HG02623 (cell line): ENCODE data around the gene GINS2.

Experiments used
- ATAC-seq: cut with Tn5 transposase; IDR thresholded peaks from one replicate; pipeline ENCODE4 v1.9.1; 2021; ENCODE audit warnings: moderate library complexity; ENCODE audit not compliant: unreplicated experiment

Gene GINS2

GRCh38 chr16:85643631-85644030, 45.1 kb downstream of the GINS2 start:
- no peak for ATAC-seq

- ATAC-seq, result no peak
These were observed 45.9 kb downstream of the GINS2 start for GRCh38 chr16:85642762-85643358.

- no peak for ATAC-seq
These were observed 47.0 kb downstream of the GINS2 start for GRCh38 chr16:85641776-85642176.

GRCh38 chr16:85641305-85641704, 47.4 kb downstream of the GINS2 start:
- ATAC-seq, result no peak

- ATAC-seq, result no peak
These were observed 48.2 kb downstream of the GINS2 start for GRCh38 chr16:85640585-85640984.

GRCh38 chr16:85640254-85640558, 48.5 kb downstream of the GINS2 start:
- no peak for ATAC-seq

- no peak for ATAC-seq
These were observed 49.1 kb downstream of the GINS2 start for GRCh38 chr16:85639529-85640253.

GRCh38 chr16:85638695-85639409, 49.9 kb downstream of the GINS2 start:
- ATAC-seq, result no peak

GRCh38 chr16:85637808-85638647, 50.7 kb downstream of the GINS2 start:
- ATAC-seq, result no peak

GRCh38 chr16:85637061-85637807, 51.5 kb downstream of the GINS2 start:
- ATAC-seq, result no peak

- no peak for ATAC-seq
These were observed 52.4 kb downstream of the GINS2 start for GRCh38 chr16:85636234-85636812.

GRCh38 chr16:85635545-85636140, 53.1 kb downstream of the GINS2 start:
- ATAC-seq, result no peak

- no peak for ATAC-seq
These were observed 53.8 kb downstream of the GINS2 start for GRCh38 chr16:85634747-85635544.

- no peak for ATAC-seq
These were observed 54.9 kb downstream of the GINS2 start for GRCh38 chr16:85633888-85634287.

GRCh38 chr16:85633438-85633743, 55.4 kb downstream of the GINS2 start:
- ATAC-seq, result no peak

- no peak for ATAC-seq
These were observed 55.9 kb downstream of the GINS2 start for GRCh38 chr16:85632709-85633437.

GRCh38 chr16:85631802-85632393, 56.9 kb downstream of the GINS2 start:
- ATAC-seq, result no peak

- ATAC-seq, result no peak
These were observed 57.5 kb downstream of the GINS2 start for GRCh38 chr16:85631230-85631629.
